H1 (cell line): ENCODE data around the gene SLC6A20. TPM values are rescaled to one million over a fixed set of nuclear protein-coding genes. Genes with fewer than 3 reads are reported as not detected.

Experiments used
- CTCF ChIA-PET: fragments of 300-600 bp; sonication (Branson Sonifier 250); formaldehyde crosslinking; loops from one replicate; lab custom pipeline; 2021; ENCODE audit not compliant: partially characterized antibody; lab: Charles Lee
- POLR2A ChIA-PET: fragments of 300-600 bp; sonication (Branson Sonifier 250); formaldehyde crosslinking; loops from one replicate; lab custom pipeline; 2021; ENCODE audit warnings: inconsistent platforms; ENCODE audit not compliant: partially characterized antibody; lab: Charles Lee
- DNase-seq, 2 experiments: peaks; one replicate each; pipeline versions ENCODE4 v3.0.0 to v3.0.0-alpha.2; 2010 to 2022; ENCODE audit warnings: low spot score in 2 of 2, low read depth in 1 of 2, mixed read lengths in 1 of 2
- FAIRE-seq: peaks from 2 replicates; lab custom pipeline; 2011; peaks lifted over from hg19 to GRCh38; lab: Jason Lieb, UNC
- H2AFZ ChIP-seq: 2 replicates; pipeline ENCODE4 v1.8.1; 2012; ENCODE audit warnings: low read length, inconsistent platforms
- H2AK5ac ChIP-seq: 2 replicates; pipeline ENCODE4 v1.6.1; 2013; ENCODE audit warnings: low read depth, low read length
- H2BK120ac ChIP-seq: replicated peaks from 2 replicates; pipeline ENCODE3; 2013; ENCODE audit warnings: low read depth, low read length, inconsistent platforms
- H2BK12ac ChIP-seq: 2 replicates; pipeline ENCODE4 v1.6.1; 2013; ENCODE audit warnings: low read depth, low read length
- H2BK15ac ChIP-seq: 2 replicates; pipeline ENCODE4 v1.6.1; 2013; ENCODE audit warnings: low read length
- H2BK20ac ChIP-seq: 2 replicates; pipeline ENCODE4 v1.6.1; 2013; ENCODE audit warnings: low read length
- H2BK5ac ChIP-seq: 2 replicates; pipeline ENCODE4 v1.6.1; 2013; ENCODE audit warnings: low read depth, low read length
- H3K14ac ChIP-seq: 2 replicates; pipeline ENCODE4 v1.6.1; 2013; ENCODE audit warnings: inconsistent platforms; ENCODE audit not compliant: insufficient read length
- H3K18ac ChIP-seq: 2 replicates; pipeline ENCODE4 v1.6.1; 2013; ENCODE audit warnings: low read length; ENCODE audit errors: extremely low read depth
- H3K23ac ChIP-seq: 2 replicates; pipeline ENCODE4 v1.6.1; 2013; ENCODE audit warnings: inconsistent platforms; ENCODE audit not compliant: insufficient read length
- H3K23me2 ChIP-seq: 2 replicates; pipeline ENCODE4 v1.6.1; 2013; ENCODE audit warnings: low read depth, low read length
- H3K27ac ChIP-seq: 2 replicates; pipeline ENCODE4 v1.6.1; 2011; ENCODE audit warnings: low read depth, low read length, inconsistent platforms
- H3K27me3 ChIP-seq, 4 experiments: replicated peaks in 1 of 4; 1 replicate in 1 of 4; 2 replicates in 3 of 4; pipeline versions ENCODE4 v1.6.1 to v1.8.1; 2011 to 2013; ENCODE audit warnings: low read length in 3 of 4, mild to moderate bottlenecking in 3 of 4, inconsistent platforms in 2 of 4, mixed read lengths in 2 of 4, moderate library complexity in 1 of 4; ENCODE audit not compliant: control insufficient read depth in 3 of 4, insufficient read depth in 3 of 4; ENCODE audit errors: extremely low read depth in 1 of 4
- H3K36me3 ChIP-seq, 4 experiments: 2 replicates each; pipeline versions ENCODE4 v1.6.1 to v1.8.1; 2011 to 2013; ENCODE audit warnings: mild to moderate bottlenecking in 4 of 4, low read length in 3 of 4, moderate library complexity in 2 of 4, control low read depth in 1 of 4, inconsistent platforms in 1 of 4; ENCODE audit not compliant: insufficient read depth in 4 of 4, control insufficient read depth in 2 of 4
- H3K4ac ChIP-seq: replicated peaks from 2 replicates; pipeline ENCODE3; 2013; ENCODE audit warnings: low read length, low read depth, mixed read lengths, inconsistent platforms; ENCODE audit not compliant: insufficient read length
- H3K4me1 ChIP-seq, 4 experiments: replicated peaks in 1 of 4; 1 replicate in 1 of 4; 2 replicates in 3 of 4; pipeline versions ENCODE4 v1.6.1 to v1.8.1; 2011 to 2013; ENCODE audit warnings: low read length in 3 of 4, inconsistent platforms in 2 of 4, mixed read lengths in 1 of 4; ENCODE audit not compliant: insufficient read depth in 4 of 4, control insufficient read depth in 3 of 4
- H3K4me2 ChIP-seq, 2 experiments: 2 replicates each; pipeline versions ENCODE4 v1.6.1 to v1.8.1; 2011 to 2013; ENCODE audit warnings: low read depth in 2 of 2, low read length in 2 of 2, control low read depth in 1 of 2, inconsistent platforms in 1 of 2, mild to moderate bottlenecking in 1 of 2; ENCODE audit not compliant: insufficient read depth in 1 of 2
- H3K4me3 ChIP-seq, 4 experiments: fragments of 200-600, 300-600 bp in 1 of 4; sonication (generic), shearing (Covaris generic), sonication (Bioruptor Twin) in 1 of 4; 2 replicates each; pipeline versions ENCODE4 v1.5.1 to v1.8.1; 2011 to 2016; ENCODE audit warnings: low read length in 4 of 4, low read depth in 3 of 4, control low read depth in 2 of 4, inconsistent platforms in 2 of 4, mild to moderate bottlenecking in 2 of 4, mixed read lengths in 1 of 4, moderate library complexity in 1 of 4; ENCODE audit not compliant: insufficient read depth in 2 of 4; ENCODE audit errors: extremely low read depth in 1 of 4
- H3K56ac ChIP-seq: replicated peaks from 2 replicates; pipeline ENCODE3; 2013; ENCODE audit warnings: low read depth, mild to moderate bottlenecking, mixed read lengths, low read length, inconsistent platforms; ENCODE audit not compliant: insufficient read length
- H3K79me1 ChIP-seq: 2 replicates; pipeline ENCODE4 v1.6.1; 2013; ENCODE audit warnings: low read depth, low read length, control low read depth
- H3K79me2 ChIP-seq, 2 experiments: 2 replicates each; pipeline versions ENCODE4 v1.6.1 to v1.8.1; 2012 to 2013; ENCODE audit warnings: low read length in 2 of 2, mild to moderate bottlenecking in 2 of 2, inconsistent platforms in 1 of 2; ENCODE audit not compliant: insufficient read depth in 2 of 2, control insufficient read depth in 1 of 2
- H3K9ac ChIP-seq, 4 experiments: replicated peaks in 1 of 4; 1 replicate in 1 of 4; 2 replicates in 3 of 4; pipeline versions ENCODE4 v1.6.1 to v1.8.1; 2011 to 2013; ENCODE audit warnings: low read depth in 3 of 4, low read length in 3 of 4, control low read depth in 2 of 4, mild to moderate bottlenecking in 2 of 4, moderate library complexity in 2 of 4, inconsistent platforms in 1 of 4; ENCODE audit errors: extremely low read depth in 1 of 4
- H3K9me3 ChIP-seq, 2 experiments: 2 replicates each; pipeline versions ENCODE4 v1.6.1 to v1.8.1; 2012 to 2013; ENCODE audit warnings: mild to moderate bottlenecking in 2 of 2, moderate library complexity in 2 of 2, control low read depth in 1 of 2, inconsistent platforms in 1 of 2, low read depth in 1 of 2, low read length in 1 of 2, mixed read lengths in 1 of 2; ENCODE audit not compliant: insufficient read depth in 2 of 2
- H4K20me1 ChIP-seq, 2 experiments: replicated peaks in 1 of 2; 2 replicates each; pipeline versions ENCODE3 to v1.8.1; 2011 to 2013; ENCODE audit warnings: inconsistent platforms in 2 of 2, low read length in 2 of 2, mild to moderate bottlenecking in 1 of 2; ENCODE audit not compliant: insufficient read depth in 2 of 2, control insufficient read depth in 1 of 2
- H4K5ac ChIP-seq: 2 replicates; pipeline ENCODE4 v1.6.1; 2013; ENCODE audit warnings: low read length, low read depth, mixed read lengths, inconsistent platforms; ENCODE audit not compliant: insufficient read length
- H4K8ac ChIP-seq: 2 replicates; pipeline ENCODE4 v1.8.0; 2013; ENCODE audit warnings: mild to moderate bottlenecking, moderate library complexity, low read length, inconsistent platforms; ENCODE audit not compliant: insufficient read depth; ENCODE audit errors: extremely low read depth
- H4K91ac ChIP-seq: replicated peaks from 2 replicates; pipeline ENCODE3; 2013; ENCODE audit warnings: low read length, mixed read lengths, inconsistent platforms; ENCODE audit not compliant: insufficient read length
- ATF3 ChIP-seq: IDR thresholded peaks from 2 replicates; pipeline ENCODE4 v1.6.1; 2011; ENCODE audit warnings: low read depth, mild to moderate bottlenecking, low read length; ENCODE audit not compliant: insufficient read depth
- EP300 ChIP-seq, 2 experiments: IDR thresholded peaks; 1 replicate in 1 of 2; 2 replicates in 1 of 2; pipeline ENCODE4 v1.6.1; 2011 to 2012; ENCODE audit warnings: low read depth in 2 of 2, low read length in 2 of 2, mild to moderate bottlenecking in 2 of 2, borderline replicate concordance in 1 of 2, inconsistent platforms in 1 of 2, moderate library complexity in 1 of 2
- FOSL1 ChIP-seq: IDR thresholded peaks from 2 replicates; pipeline ENCODE4 v1.6.1; 2011; ENCODE audit warnings: mild to moderate bottlenecking, low read depth, low read length, moderate library complexity; ENCODE audit not compliant: insufficient read depth
- JUND ChIP-seq: IDR thresholded peaks from 2 replicates; pipeline ENCODE4 v1.6.1; 2011; ENCODE audit warnings: mild to moderate bottlenecking, improper control_type of control experiment, low read length
- POLR2AphosphoS5 ChIP-seq: IDR thresholded peaks from 2 replicates; pipeline ENCODE4 v1.6.1; 2011; ENCODE audit warnings: low read depth, low read length
- RAD21 ChIP-seq, 2 experiments: IDR thresholded peaks in 1 of 2; conservative IDR thresholded peaks in 1 of 2; 2 replicates each; pipeline ENCODE4 v1.6.1; 2011; ENCODE audit warnings: low read depth in 2 of 2, low read length in 2 of 2, improper control_type of control experiment in 1 of 2, inconsistent platforms in 1 of 2, mild to moderate bottlenecking in 1 of 2, moderate library complexity in 1 of 2
- RFX5 ChIP-seq: IDR thresholded peaks from 2 replicates; pipeline ENCODE4 v1.6.1; 2011; ENCODE audit warnings: low read depth, low read length, improper control_type of control experiment, borderline replicate concordance
- RNF2 ChIP-seq: fragments of 200-900, 300-1000 bp; sonication (generic); IDR thresholded peaks from 2 replicates; pipeline ENCODE4 v1.7.1; 2016; ENCODE audit warnings: borderline replicate concordance, low read depth, mild to moderate bottlenecking, antibody characterized with exemption, low read length; ENCODE audit not compliant: poor library complexity, severe bottlenecking; ENCODE audit errors: missing control alignments
- SUZ12 ChIP-seq: fragments of 200-600 bp; sonication (generic); IDR thresholded peaks from 2 replicates; pipeline ENCODE4 v1.6.1; 2012; ENCODE audit warnings: mild to moderate bottlenecking, inconsistent platforms, low read length, moderate library complexity, mixed read lengths
- TAF7 ChIP-seq: optimal IDR thresholded peaks from 2 replicates; pipeline ENCODE3; 2011; ENCODE audit warnings: low read depth, mild to moderate bottlenecking, inconsistent platforms, low read length, moderate library complexity, borderline replicate concordance
- TCF12 ChIP-seq: IDR thresholded peaks from 2 replicates; pipeline ENCODE4 v1.6.1; 2011; ENCODE audit warnings: low read depth, mild to moderate bottlenecking, low read length
- YY1 ChIP-seq: IDR thresholded peaks from 2 replicates; pipeline ENCODE4 v1.6.1; 2011; ENCODE audit warnings: low read depth, mild to moderate bottlenecking, low read length
- WGBS, 2 experiments: shearing (Covaris generic) in 1 of 2; methylation state at CpG; one replicate each; pipeline versions ENCODE4 v1.1.6 to v1.1.7; 2013 to 2015; ENCODE audit warnings: low lambda C conversion rate in 2 of 2, mixed read lengths in 2 of 2, inconsistent platforms in 1 of 2, low coverage in 1 of 2, missing lambda C conversion rate in 1 of 2; ENCODE audit not compliant: insufficient replicate concordance in 2 of 2, insufficient coverage in 1 of 2, insufficient read length in 1 of 2; ENCODE audit errors: extremely low coverage in 1 of 2, missing lambda C conversion rate in 1 of 2; 5-methylcytosine and 5-hydroxymethylcytosine counted together
- polyA plus RNA-seq, 7 experiments: library from polyadenylated mRNA; depleted of rRNA in 3 of 7; stranded (reverse) in 5 of 7; unstranded in 2 of 7; fragments of >200 nt in 5 of 7; fragments of 200-250 nt in 2 of 7; gene quantifications; 1 replicate in 5 of 7; 2 replicates in 1 of 7; 4 replicates in 1 of 7; pipeline versions ENCODE4 v1.2.1 to v1.2.3, GENCODE V29; 2011 to 2013; ENCODE audit warnings: missing spikeins in 2 of 7, mixed read lengths in 2 of 7
- total RNA-seq: library from RNA; stranded (reverse); fragmentation: NEBNext Ultra II Directional; extraction: Animal tissue kit (Norgen Biotek cat#: 25700); gene quantifications from 2 replicates; pipeline ENCODE4 v1.2.1, GENCODE V29; 2021

Gene SLC6A20
- total and polyA plus RNA-seq, 2 of the 8 experiments (the other 6 are each of a cell fraction or from before 2014, with no cell fraction given) = 0.05 TPM; not detected in 1

- no peak for DNase-seq
- H3K4me3 ChIP-seq = no peak overlapping the region
- H2BK5ac ChIP-seq = no peak overlapping the region
- TF ChIP-seq FOSL1 (no peak), RFX5 (no peak), SUZ12 (no peak), POLR2AphosphoS5 (no peak), YY1 (no peak), ATF3 (no peak), RNF2 (no peak), JUND (no peak), TAF7 (no peak), TCF12 (no peak), EP300 (IDR thresholded peaks at IDR 0.05; ENCODE audit: borderline replicate concordance in 1 of 2, low read depth in 2 of 2, low read length in 2 of 2) (no peak), RAD21 (IDR thresholded peaks at IDR 0.05 in 1 of 2, conservative IDR thresholded peaks at IDR 0.05 in 1 of 2; ENCODE audit: low read depth in 2 of 2, low read length in 2 of 2) (no peak)
- no peaks in the 10 kb centered on the region for H3K9me3 ChIP-seq
- no peak overlapping the region for H4K8ac ChIP-seq
- H3K14ac ChIP-seq = no peak overlapping the region
- WGBS, 2 experiments = 90% methylated on average over 6 of the region's 6 CpGs; no CpG with 5 or more reads in 1 of the 2 experiments
- POLR2A ChIA-PET = no interaction called here
- no peaks in the 10 kb centered on the region for H4K20me1 ChIP-seq
- H2AK5ac ChIP-seq = no peak overlapping the region
- H3K4ac ChIP-seq = no peak overlapping the region
- H2BK15ac ChIP-seq = no peak overlapping the region
- no peaks in the 10 kb centered on the region for H3K36me3 ChIP-seq
- CTCF ChIA-PET = interaction anchor here (1.1 kb wide), 1 partner anchor 173 kb away, joined by 3 read pairs; no protein-coding TSS in a partner anchor
- no peak overlapping the region for H3K56ac ChIP-seq
- H3K9ac ChIP-seq = no peak overlapping the region
- H3K4me2 ChIP-seq = no peak overlapping the region
- no peak overlapping the region for H3K18ac ChIP-seq
- no peak overlapping the region for H2BK20ac ChIP-seq
- H4K91ac ChIP-seq = no peak overlapping the region
- H3K27ac ChIP-seq = no peak overlapping the region
- no peak overlapping the region for H2AFZ ChIP-seq
- H4K5ac ChIP-seq = no peak overlapping the region
- H2BK12ac ChIP-seq = no peak overlapping the region
- no peak for FAIRE-seq
- H3K4me1 ChIP-seq = peaks cover 0 to 8% (median 4%) of the 10 kb centered on the region in 4 experiments; a peak in 3 of 7 replicates
- H3K79me1 ChIP-seq = no peaks in the 10 kb centered on the region
- H3K23ac ChIP-seq = no peak overlapping the region
- H2BK120ac ChIP-seq = no peak overlapping the region
- H3K79me2 ChIP-seq = no peaks in the 10 kb centered on the region
- no peaks in the 10 kb centered on the region for H3K23me2 ChIP-seq
- no peaks in the 10 kb centered on the region for H3K27me3 ChIP-seq
These were observed 40.3 kb downstream of the SLC6A20 start for GRCh38 chr3:45756055-45756454.
